K562 treated with DMSO at 1 percent for 48 hours (cell line): ENCODE results near the gene TXNIP. TPM values are rescaled to one million over a fixed set of nuclear protein-coding genes. Genes with fewer than 3 reads are reported as not detected.

Experiments
- total RNA-seq: library from RNA; unstranded; fragments of 300-600 nt; gene quantifications from 2 replicates; pipeline ENCODE4 v1.2.3, GENCODE V29; 2022; ENCODE audit warnings: low replicate concordance; ENCODE audit errors: extremely low read depth

The TXNIP gene, protein sequence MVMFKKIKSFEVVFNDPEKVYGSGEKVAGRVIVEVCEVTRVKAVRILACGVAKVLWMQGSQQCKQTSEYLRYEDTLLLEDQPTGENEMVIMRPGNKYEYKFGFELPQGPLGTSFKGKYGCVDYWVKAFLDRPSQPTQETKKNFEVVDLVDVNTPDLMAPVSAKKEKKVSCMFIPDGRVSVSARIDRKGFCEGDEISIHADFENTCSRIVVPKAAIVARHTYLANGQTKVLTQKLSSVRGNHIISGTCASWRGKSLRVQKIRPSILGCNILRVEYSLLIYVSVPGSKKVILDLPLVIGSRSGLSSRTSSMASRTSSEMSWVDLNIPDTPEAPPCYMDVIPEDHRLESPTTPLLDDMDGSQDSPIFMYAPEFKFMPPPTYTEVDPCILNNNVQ
- 440 and 632 TPM in 2 replicates for total RNA-seq

GRCh38 chr1:145996433-145997015 is at the start of gene TXNIP:
TSS of gene TXNIP (minus strand) at chr1:145996579. CDS start at chr1:145996266, 313 bp downstream.

DNA sequence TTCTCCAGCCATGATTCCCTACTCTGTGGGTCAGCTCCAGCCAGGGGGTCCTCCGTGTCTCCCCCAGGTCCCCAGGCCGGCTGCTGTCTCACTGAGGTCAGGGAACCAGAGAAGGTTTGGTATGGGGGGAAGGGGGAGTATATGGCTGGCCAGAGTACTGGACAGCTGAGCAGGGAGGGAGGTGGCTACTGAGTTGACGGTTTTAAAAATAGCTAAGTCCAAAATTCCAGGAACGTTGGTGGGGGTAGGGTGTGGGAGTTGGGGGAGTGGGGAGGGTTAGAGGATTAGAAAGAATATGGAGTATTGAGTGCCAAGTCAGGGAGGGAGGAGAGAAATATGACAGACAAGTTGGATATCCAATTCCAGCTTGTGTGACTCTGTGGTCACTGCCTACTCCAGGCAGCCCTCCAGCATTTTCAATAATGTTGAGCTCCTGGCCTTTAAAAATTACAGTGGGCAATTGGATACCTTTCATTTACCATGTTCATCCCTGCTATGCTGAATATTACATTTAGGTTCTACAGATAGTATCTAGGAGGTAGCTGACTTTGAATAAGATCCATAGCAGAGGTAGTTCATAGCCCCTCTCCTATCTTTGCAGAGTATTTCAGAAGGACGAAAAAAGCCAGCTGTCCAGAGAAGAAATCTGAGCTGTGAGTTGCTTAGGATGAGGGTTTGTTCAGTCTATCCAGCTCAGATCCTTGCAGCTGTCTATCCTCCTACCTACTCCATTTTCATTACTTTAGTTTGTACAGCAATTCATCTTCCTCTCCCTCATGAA is 25.4 kb upstream of the TXNIP start, which contains the start of gene HJV:
Gene HJV, minus strand, starts transcription at position 114 of the 781 bp plus-strand sequence. CDS start 1,504 bp downstream, outside the sequence.

GRCh38 chr1:145964328-145965118 is 31.9 kb downstream of the TXNIP start, which contains the start of the genes ANKRD34A and POLR3GL:
TSS of gene ANKRD34A (minus strand) at chr1:145964575. CDS start at chr1:145961759, 2,816 bp downstream.
TSS of gene POLR3GL (plus strand) at chr1:145964690. CDS start at chr1:145974866, 10,176 bp downstream.

DNA sequence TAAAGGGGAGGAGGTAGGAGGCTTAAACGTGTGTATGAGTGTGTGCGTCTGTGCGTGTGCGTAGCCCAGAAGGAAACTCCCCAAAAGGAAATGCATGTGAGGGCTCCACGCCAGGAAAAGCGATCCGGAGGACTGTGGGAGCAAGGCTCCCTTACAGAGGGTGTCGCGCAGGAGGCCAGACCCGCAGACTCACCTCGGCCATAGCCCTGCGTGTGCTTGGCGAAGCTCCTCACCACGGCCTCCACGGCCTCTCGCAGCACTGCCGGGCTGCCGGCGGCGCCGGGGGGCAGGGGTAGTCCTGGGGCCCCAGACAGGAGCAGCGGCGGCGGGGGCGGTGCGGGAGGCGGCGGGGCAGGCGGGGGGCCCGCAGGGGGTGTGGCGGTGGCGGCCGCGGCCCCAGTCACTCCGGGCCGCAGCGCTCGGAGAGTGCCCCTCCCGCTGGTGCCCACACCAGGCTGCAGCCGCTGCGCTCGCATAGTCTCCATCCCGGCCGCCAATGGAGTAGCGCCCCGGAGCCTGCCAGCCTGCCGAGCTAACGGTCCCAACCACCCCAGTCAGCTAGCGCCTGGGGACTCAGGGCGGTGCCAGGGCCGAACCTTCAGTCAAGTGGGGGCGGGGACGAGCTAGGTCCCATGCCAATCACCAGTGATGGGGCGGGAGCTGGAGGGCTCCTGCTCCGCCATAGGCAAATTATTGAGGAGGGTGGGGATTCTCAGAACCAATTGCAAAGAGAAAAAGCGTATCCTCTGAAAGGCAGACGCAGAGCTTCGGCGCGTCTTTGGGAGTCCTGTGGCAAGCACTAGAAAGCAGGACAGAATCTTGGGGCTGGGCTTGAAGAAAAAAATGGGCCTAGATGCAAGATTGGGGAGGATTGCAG is 38.7 kb downstream of the TXNIP start, which contains the start of gene LIX1L:
Gene LIX1L, minus strand, starts transcription at position 575 of the 877 bp plus-strand sequence. Its CDS starts 90 bp downstream, at position 485.

Other genes starting within 250 kb of the TXNIP start
- gene RNF115, start 172.5 kb downstream of the TXNIP start, total RNA-seq: not detected in 2 replicates
- gene POLR3C, start 172.4 kb downstream of the TXNIP start, total RNA-seq: not detected in 2 replicates
- not detected in 2 replicates for gene NUDT17, start 150.9 kb downstream of the TXNIP start, total RNA-seq
- gene PIAS3, start 137.5 kb downstream of the TXNIP start, total RNA-seq: not detected in 2 replicates
- gene ANKRD35, start 110.7 kb downstream of the TXNIP start, total RNA-seq: not detected in 2 replicates
- gene ITGA10, start 86.5 kb downstream of the TXNIP start, total RNA-seq: not detected in 2 replicates
- gene PEX11B, start 77.9 kb downstream of the TXNIP start, total RNA-seq: not detected in 2 replicates
- gene RBM8A, start 69.1 kb downstream of the TXNIP start, total RNA-seq: not detected in 2 replicates
- gene LIX1L, start 38.6 kb downstream of the TXNIP start, total RNA-seq: not detected in 2 replicates
- gene ANKRD34A, start 32.0 kb downstream of the TXNIP start, total RNA-seq: not detected in 2 replicates
- not detected in 2 replicates for gene POLR3GL, start 31.9 kb downstream of the TXNIP start, total RNA-seq
- not detected in 2 replicates for gene HJV, start 25.2 kb upstream of the TXNIP start, total RNA-seq
- not detected in 2 replicates for gene NBPF10, start 148.2 kb upstream of the TXNIP start, total RNA-seq
- not detected in 2 replicates for gene NOTCH2NLA, start 232.4 kb upstream of the TXNIP start, total RNA-seq